Frontal cortex (tissue), 4 donors: ENCODE results near the gene CXCL17. TPM values are rescaled to one million over a fixed set of nuclear protein-coding genes. Genes with fewer than 3 reads are reported as not detected.

Experiments used
- DNase-seq, 2 donors: peaks; one replicate each; pipeline ENCODE4 v3.0.0; 2012; ENCODE audit warnings: low spot score in 2 of 2
- FAIRE-seq: peaks from 2 replicates; lab custom pipeline; 2012; peaks lifted over from hg19 to GRCh38; lab: Jason Lieb, UNC
- small RNA-seq: library from RNA; depleted of rRNA; stranded (forward); fragments of <200 nt; gene quantifications from one replicate; pipeline ENCODE3, GENCODE V24; 2014
- total RNA-seq: library from RNA; depleted of rRNA; stranded (reverse); fragments of >200 nt; gene quantifications from one replicate; pipeline ENCODE4 v1.2.3, GENCODE V29; 2014
- donor health status: control.
- donor health status: control.
- donor health status: control.

CXCL17 gene
- total RNA-seq, 1 donor from 2014 or later = not detected

GRCh38 chr19:42403586-42403985 lies 39.2 kb downstream of the CXCL17 start:
- FAIRE-seq (no peak), DNase-seq (no peak)

- FAIRE-seq (no peak), DNase-seq (no peak)
These were observed 40.2 kb downstream of the CXCL17 start for GRCh38 chr19:42402376-42403116.

- FAIRE-seq (no peak), DNase-seq (peak; percentile 71 to 79)
These were observed 41.1 kb downstream of the CXCL17 start for GRCh38 chr19:42401365-42402303.

DNA sequence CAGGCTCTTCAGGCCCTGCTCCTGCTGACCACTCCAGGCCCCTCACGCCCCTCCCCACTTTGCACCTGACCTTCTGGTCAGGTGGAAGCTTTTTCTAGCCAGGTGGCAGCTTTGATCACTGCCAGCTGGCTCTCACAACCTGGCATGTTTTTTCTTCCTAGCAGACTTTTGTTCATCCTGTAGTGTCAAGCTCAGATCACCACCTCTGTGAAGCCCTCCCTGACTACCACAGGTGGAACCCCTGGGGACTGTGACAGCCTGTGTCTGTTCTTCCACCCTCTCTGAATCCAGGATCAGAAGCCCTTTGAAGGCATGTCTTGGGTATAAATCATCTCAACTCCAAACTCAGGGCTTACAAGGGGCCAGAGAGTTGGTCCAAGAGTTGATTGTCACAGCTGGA lies 42.3 kb downstream of the CXCL17 start:
- FAIRE-seq (no peak), DNase-seq (no peak)

GRCh38 chr19:42397263-42398166 lies 45.2 kb downstream of the CXCL17 start:
- no peak for FAIRE-seq
- no peak for DNase-seq

- FAIRE-seq = peak; percentile 95
- peak; percentile 94 to 99 for DNase-seq
These were observed 46.1 kb downstream of the CXCL17 start for GRCh38 chr19:42396381-42397262.

DNA sequence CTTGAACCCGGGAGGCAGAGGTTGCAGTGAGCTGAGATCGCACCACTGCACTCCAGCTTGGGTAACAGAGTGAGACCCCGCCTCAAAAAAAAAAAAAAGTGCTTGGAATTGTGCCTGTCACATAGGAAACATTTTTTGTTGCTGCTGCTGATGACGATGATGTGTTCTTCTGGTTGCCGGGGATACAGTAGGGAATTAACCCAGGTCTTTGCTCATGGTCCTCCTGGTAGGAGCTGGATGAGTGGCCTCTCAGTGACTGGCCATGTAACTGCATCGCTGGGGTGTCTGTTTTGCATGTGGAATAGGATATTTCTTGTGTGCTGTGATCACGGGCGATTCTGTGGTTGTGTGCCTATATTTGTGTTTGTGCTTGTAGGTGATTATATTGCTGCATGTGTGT lies 48.0 kb downstream of the CXCL17 start:
- FAIRE-seq = no peak
- DNase-seq = no peak

DNA sequence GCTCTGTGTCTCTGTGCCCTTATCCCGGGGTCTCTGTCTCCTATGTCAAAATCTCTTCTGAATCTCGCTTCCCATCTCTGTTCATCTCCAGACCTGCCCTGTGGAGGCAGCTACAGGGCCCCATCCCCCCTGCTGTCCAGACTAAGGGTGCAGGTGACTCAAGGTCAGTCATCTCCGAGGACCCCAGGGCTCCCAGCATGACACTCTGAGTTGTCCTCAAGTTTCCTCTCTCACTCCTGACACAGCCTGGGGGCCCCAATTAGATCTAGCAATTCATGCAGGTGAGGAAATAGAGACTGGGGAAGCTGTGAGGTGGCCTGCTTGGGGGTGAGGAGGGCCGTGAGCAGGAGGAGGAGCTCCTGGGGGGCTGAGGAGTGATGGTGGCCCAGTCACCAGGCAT lies 50.6 kb downstream of the CXCL17 start:
- FAIRE-seq (no peak), DNase-seq (no peak)

GRCh38 chr19:42389899-42390298 lies 52.8 kb downstream of the CXCL17 start, which contains the start of gene CNFN:
Gene CNFN (minus strand): TSS chr19:42390297. CDS start chr19:42389037, 1,260 bp downstream.
- FAIRE-seq = no peak
- no peak for DNase-seq

DNA sequence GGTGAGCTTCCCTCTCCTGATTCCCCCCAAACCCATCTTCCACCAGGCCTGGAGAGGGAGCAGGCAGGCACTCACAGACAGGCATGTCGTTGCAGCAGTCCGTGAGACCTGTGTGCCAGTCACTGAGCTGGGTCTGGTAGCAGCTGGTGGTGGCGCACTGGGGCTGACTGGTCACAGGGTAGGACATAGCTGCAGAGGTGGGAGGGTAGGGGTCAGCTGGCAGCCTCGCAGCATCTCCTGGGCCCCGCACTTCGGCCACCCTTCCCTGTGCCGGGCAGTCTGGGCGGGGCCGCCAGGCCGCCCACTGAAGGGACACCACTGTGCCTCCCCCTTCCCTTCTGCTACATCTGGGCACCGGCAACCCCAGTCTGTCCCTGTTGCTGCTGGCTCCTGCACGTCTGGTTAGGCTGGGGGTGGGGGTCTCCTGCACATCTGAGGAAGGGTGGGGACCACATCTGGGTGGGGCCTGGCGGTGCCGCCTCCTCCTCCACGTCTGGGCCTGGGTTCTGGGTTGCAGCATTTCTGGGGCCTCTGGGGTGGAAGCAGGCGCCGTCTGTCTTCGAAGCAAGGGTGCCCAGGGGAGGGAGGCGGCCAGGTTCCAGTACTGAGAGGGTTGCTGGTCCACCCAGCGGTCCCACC lies 53.8 kb downstream of the CXCL17 start:
- DNase-seq = no peak
- FAIRE-seq = no peak

DNA sequence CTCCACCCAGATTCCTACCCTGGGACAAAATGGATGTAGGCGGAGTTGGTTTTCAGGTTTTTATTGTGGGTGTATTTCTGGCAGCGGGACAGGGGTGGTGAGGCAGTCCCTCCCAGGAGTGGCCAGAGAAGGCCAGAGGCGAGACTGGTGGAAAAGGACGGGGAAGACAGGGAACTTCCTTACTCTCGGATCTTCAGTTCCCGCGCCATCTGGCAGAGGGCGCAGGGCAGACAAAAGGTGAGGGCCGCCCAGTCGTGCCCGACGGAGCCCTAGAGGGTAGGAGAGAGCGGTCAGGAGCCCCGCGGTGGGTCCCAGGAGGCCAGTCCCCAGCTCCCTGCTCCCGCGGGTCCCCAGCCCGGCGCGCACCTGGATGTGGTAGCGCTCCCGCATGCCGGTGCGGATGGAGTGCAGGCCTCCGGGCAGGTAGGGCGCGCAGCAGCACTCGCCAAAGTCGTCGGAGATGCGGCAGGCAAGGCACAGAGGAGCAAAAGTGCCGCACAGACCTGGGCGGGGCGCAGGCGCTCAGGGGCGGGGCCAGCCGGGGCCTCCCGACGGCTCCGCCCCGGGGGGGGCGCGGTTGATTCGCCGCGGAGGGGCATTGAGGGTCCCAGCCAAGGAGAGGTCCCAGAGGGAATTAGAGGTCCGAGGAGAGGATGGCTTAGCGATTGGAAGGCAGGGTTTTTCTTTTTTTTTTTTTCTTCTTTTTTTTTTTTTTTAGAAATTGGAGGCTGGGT lies 55.6 kb downstream of the CXCL17 start:
- peak; percentile 69 to 79 for DNase-seq
- FAIRE-seq = no peak

GRCh38 chr19:42380155-42380554 lies 62.6 kb downstream of the CXCL17 start:
- FAIRE-seq (no peak), DNase-seq (no peak)

Small RNAs within 50 kb of the gene (small RNA-seq; reads per million reads assigned to genes)
- gene RNU4-60P = not detected

Other genes with a start within 250 kb of the CXCL17 start
- gene DEDD2, start 225.3 kb downstream of the CXCL17 start, total RNA-seq = 20.0 TPM
- 4.1 TPM for gene ZNF526, start 222.6 kb downstream of the CXCL17 start, total RNA-seq
- 16.3 TPM for gene GSK3A, start 200.3 kb downstream of the CXCL17 start, total RNA-seq
- gene ERF, start 187.8 kb downstream of the CXCL17 start, total RNA-seq = 7.7 TPM
- 15.5 TPM for gene CIC, start 173.7 kb downstream of the CXCL17 start, total RNA-seq
- gene PRR19, start 140.8 kb downstream of the CXCL17 start, total RNA-seq = 2.0 TPM
- gene PAFAH1B3, start 140.3 kb downstream of the CXCL17 start, total RNA-seq = 242 TPM
- gene TMEM145, start 129.6 kb downstream of the CXCL17 start, total RNA-seq = 35.1 TPM
- 35.9 TPM for gene MEGF8, start 117.3 kb downstream of the CXCL17 start, total RNA-seq
- gene CNFN, start 52.6 kb downstream of the CXCL17 start, total RNA-seq = not detected
- 10.2 TPM for gene LIPE, start 15.6 kb downstream of the CXCL17 start, total RNA-seq
- not detected for gene CEACAM1, start 85.5 kb upstream of the CXCL17 start, total RNA-seq
- gene CEACAM8, start 152.0 kb upstream of the CXCL17 start, total RNA-seq = under 0.01 TPM